ENCODE results near the gene PMEPA1. TPM values are rescaled to one million over a fixed set of nuclear protein-coding genes. Genes with fewer than 3 reads are reported as not detected.

PMEPA1 gene
- total and polyA plus RNA-seq, 2 donors (not counting 3 experiments of a cell fraction or from before 2014, with no cell fraction given): 31.6 to 33.2 TPM

GRCh38 chr20:57625978-57626377 lies 83.8 kb downstream of the PMEPA1 start:
- no peaks in the 10 kb centered on the region for H3K27me3 ChIP-seq (ENCODE audit: control insufficient read depth in 2 of 2, insufficient read depth in 2 of 2, low read length in 2 of 2)
- no peaks in the 10 kb centered on the region for H3K36me3 ChIP-seq (ENCODE audit: control insufficient read depth in 2 of 2, extremely low read depth in 1 of 2, insufficient read depth in 2 of 2, low read length in 2 of 2)
- no peak overlapping the region for H3K9ac ChIP-seq (replicated peaks; ENCODE audit: extremely low read depth, insufficient read depth, low read length)
- CTCF ChIA-PET: interaction anchor here (1.2 to 2.2 kb wide), 2 partner anchors 84 to 554 kb away, joined by 3 to 10 read pairs; partner anchors contain the start of gene PMEPA1
- DNase-seq (ENCODE audit: low read depth, low spot score): no peak
- H3K4me3 ChIP-seq (replicated peaks in 1 of 3; ENCODE audit: insufficient read depth in 1 of 3, low read depth in 1 of 3, low read length in 3 of 3): no peak overlapping the region
- BruUV-seq (replicated peaks): no TSS peak
- dilution Hi-C loops (cut with MboI; ENCODE audit: extremely low pct_ligation_motif_present, low sequenced_read_pairs): loop anchor here (25.0 kb wide), 1 partner anchor 461 kb away; no protein-coding TSS in a partner anchor
- POLR2A ChIA-PET: no interaction called here
- no peak overlapping the region for H3K27ac ChIP-seq (ENCODE audit: insufficient read depth, low read depth, low read length)
- H3K4me1 ChIP-seq (ENCODE audit: control insufficient read depth, extremely low read depth, insufficient read depth, low read length): peaks cover 8% of the 10 kb centered on the region
- no peaks in the 10 kb centered on the region for H3K9me3 ChIP-seq (replicated peaks; ENCODE audit: control insufficient read depth, insufficient read depth, low read length)
- intact Hi-C loops (cut with micrococcal nuclease): loop anchor here (2.0 kb wide), 1 partner anchor 29 kb away; no protein-coding TSS in a partner anchor
- H3K4me2 ChIP-seq (ENCODE audit: insufficient read depth, low read length): no peak overlapping the region
- H3K79me2 ChIP-seq (ENCODE audit: control insufficient read depth, insufficient read depth, low read length): no peaks in the 10 kb centered on the region
- no peak for TF ChIP-seq MAX (IDR thresholded peaks at IDR 0.05; ENCODE audit: insufficient read depth, insufficient read length)
- TF ChIP-seq POLR2A (IDR thresholded peaks at IDR 0.05; ENCODE audit: low read depth, low read length): no peak
- no peak for TF ChIP-seq EZH2 (IDR thresholded peaks at IDR 0.05; ENCODE audit: borderline replicate concordance, low read depth, low read length, severe bottlenecking)
- no peak for TF ChIP-seq MYC (IDR thresholded peaks at IDR 0.05; ENCODE audit: low read depth, low read length)
- TF ChIP-seq JUN (IDR thresholded peaks at IDR 0.05; ENCODE audit: borderline replicate concordance, insufficient read depth, insufficient read length, low read depth): no peak
- TF ChIP-seq POLR2AphosphoS5 (IDR thresholded peaks at IDR 0.05; ENCODE audit: insufficient read depth, low read depth, low read length): no peak
- TF ChIP-seq GATA2 (IDR thresholded peaks at IDR 0.05; ENCODE audit: insufficient read depth, insufficient read length, low read depth, low read length): no peak
- FAIRE-seq: no peak
- H4K20me1 ChIP-seq (replicated peaks; ENCODE audit: control insufficient read depth, extremely low read depth, insufficient read depth, low read length): no peaks in the 10 kb centered on the region
- H3K9me1 ChIP-seq (replicated peaks; ENCODE audit: control insufficient read depth, extremely low read depth, insufficient read depth, low read length): no peaks in the 10 kb centered on the region
- no peak overlapping the region for H2AFZ ChIP-seq (ENCODE audit: low read depth, low read length)

All from endothelial cell of umbilical vein (primary cell).